ENCODE results near the gene RSPO1. TPM values are rescaled to one million over a fixed set of nuclear protein-coding genes. Genes with fewer than 3 reads are reported as not detected.

Gene RSPO1
- total and polyA plus RNA-seq, 2 of the 13 experiments (the other 11 are each of a cell fraction or from before 2014, with no cell fraction given): not detected

DNA sequence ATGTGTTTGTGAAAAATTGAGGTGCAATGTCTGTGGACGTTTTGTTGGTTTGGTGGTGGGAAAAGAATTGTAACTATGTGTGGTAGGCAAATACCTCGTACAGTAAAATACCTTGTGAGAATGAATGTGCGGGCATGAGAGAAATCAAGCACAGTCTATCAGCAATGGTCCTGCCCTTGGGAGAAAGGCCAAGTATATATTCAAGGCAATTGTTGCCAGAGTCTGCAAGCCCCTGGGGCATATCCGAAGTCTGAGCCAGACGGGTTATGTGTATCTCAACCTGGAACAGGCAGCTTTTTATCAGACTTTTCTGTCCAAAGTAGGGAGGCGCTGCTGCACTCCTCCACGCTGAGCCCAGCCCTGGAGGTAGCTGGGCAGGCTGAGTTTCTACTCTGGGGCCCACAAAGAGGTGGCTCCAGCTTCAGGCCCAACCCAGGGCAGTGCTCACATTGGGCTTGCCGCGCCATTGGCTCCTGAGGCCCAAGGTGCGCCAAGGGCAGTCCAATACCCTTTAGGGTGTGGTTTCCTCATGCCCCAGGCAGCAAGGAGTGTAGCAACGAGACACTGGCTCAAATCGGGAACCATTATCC lies 29.5 kb downstream of the RSPO1 start:
- no peaks in the 10 kb centered on the region for H3K9me3 ChIP-seq (ENCODE audit: low read length)
- DNase-seq (ENCODE audit: low spot score) (peak; percentile 6), ATAC-seq (peak; percentile 39), FAIRE-seq (no peak)
- 8% methylated on average over 8 of the region's 12 CpGs for whole genome bisulfite sequencing (ENCODE audit: low lambda C conversion rate)
- CTCF ChIA-PET (ENCODE audit: low intra/inter-chr PET ratio, low total read pairs): interaction anchor here (4.2 kb wide), 1 partner anchor 77 kb away, joined by 56 read pairs; no protein-coding TSS in a partner anchor
- no peaks in the 10 kb centered on the region for H4K20me1 ChIP-seq (ENCODE audit: insufficient read depth, low read length)
- no peak overlapping the region for H2AFZ ChIP-seq (ENCODE audit: low read length)
- in situ Hi-C loops (cut with HindIII; ENCODE audit: extremely low pct_ligation_motif_present, low pct_unique_long_range_greater_than_20kb): loop anchor here (5.0 kb wide), 1 partner anchor 72 kb away; no protein-coding TSS in a partner anchor
- H3K27ac ChIP-seq (ENCODE audit: extremely low read length, insufficient read depth, low read length): no peak overlapping the region
- H3K36me3 ChIP-seq (replicated peaks in 1 of 2; ENCODE audit: control insufficient read depth in 1 of 2, insufficient read depth in 2 of 2, low read length in 2 of 2): no peaks in the 10 kb centered on the region
- H3K9ac ChIP-seq (ENCODE audit: insufficient read depth, low read depth, low read length): no peak overlapping the region
- H3K4me1 ChIP-seq (ENCODE audit: insufficient read depth, low read length): peaks cover 7% of the 10 kb centered on the region; the same call in 1 of the 2 replicates
- intact Hi-C loops (cut with micrococcal nuclease; ENCODE audit: unreplicated experiment): no loop called here
- no peak for TF ChIP-seq MAFF (IDR thresholded peaks at IDR 0.05; ENCODE audit: low read depth, low read length)
- peaks cover 9 to 76% of the 10 kb centered on the region in 2 experiments; a peak in 4 of 5 replicates for H3K27me3 ChIP-seq (ENCODE audit: control insufficient read depth in 1 of 2, insufficient read depth in 2 of 2, low read length in 2 of 2)
- H3K4me3 ChIP-seq (replicated peaks in 1 of 3; ENCODE audit: insufficient read depth in 1 of 3, low read depth in 2 of 3, low read length in 3 of 3): no peak overlapping the region
- no peaks in the 10 kb centered on the region for H3K79me2 ChIP-seq (ENCODE audit: insufficient read depth, low read length)
- no peak overlapping the region for H3K4me2 ChIP-seq (ENCODE audit: low read depth, low read length)
- POLR2A ChIA-PET: no interaction called here
- no TSS peak for BruUV-seq (replicated peaks)

DNA sequence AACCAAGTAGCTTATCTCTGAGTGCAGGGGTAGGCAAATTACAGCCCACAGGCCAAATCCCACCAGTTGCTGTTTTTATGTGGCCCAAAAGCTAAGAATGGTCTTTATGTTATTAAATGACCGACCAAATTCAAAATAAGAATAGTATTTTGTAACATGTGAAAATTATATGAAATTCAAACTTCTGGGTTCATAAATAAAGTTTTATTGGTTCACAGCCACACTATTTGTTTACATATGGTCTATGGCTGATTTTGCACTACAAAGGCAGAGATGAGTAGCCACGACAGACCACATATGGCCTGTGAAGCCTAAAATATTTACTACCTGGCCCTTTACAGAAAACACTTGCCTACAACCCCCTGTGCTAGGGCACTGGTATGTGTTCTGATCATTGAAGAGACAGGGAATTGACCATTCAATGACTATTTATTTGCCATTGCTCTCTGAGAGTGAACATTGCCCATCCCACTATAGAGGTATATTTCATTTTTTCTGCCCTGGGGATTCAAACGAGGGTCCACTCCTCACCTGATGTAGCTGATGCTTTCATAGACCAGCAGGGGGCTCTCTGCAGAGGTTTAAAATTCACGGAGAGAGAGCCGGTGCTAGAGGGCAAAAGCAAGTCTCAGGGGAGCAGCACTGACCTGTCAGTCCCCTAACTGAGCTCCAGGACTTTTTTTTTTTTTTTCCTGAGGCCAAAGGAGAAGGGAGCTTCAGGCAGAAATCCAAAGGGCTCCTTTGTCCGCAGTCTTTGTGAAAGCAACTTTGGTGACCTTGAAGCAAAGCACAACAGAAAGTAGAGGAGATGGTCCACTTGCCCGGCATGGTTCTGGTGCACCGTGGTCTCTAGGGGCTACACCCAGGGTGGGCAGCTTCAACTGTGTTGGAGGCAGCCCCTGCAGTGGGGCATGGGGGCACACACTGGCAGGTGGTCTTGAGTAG lies 31.7 kb downstream of the RSPO1 start:
- H3K9me3 ChIP-seq (ENCODE audit: low read length): no peaks in the 10 kb centered on the region
- WGBS (ENCODE audit: low lambda C conversion rate): 11% methylated on average over 8 of the region's 8 CpGs
- no peaks in the 10 kb centered on the region for H3K36me3 ChIP-seq (replicated peaks in 1 of 2; ENCODE audit: control insufficient read depth in 1 of 2, insufficient read depth in 2 of 2, low read length in 2 of 2)
- CTCF ChIA-PET (ENCODE audit: low intra/inter-chr PET ratio, low total read pairs): interaction anchor here (4.2 kb wide), 1 partner anchor 79 kb away, joined by 56 read pairs; no protein-coding TSS in a partner anchor
- H3K79me2 ChIP-seq (ENCODE audit: insufficient read depth, low read length): no peaks in the 10 kb centered on the region
- no peak overlapping the region for H3K27ac ChIP-seq (ENCODE audit: extremely low read length, insufficient read depth, low read length)
- no peak overlapping the region for H2AFZ ChIP-seq (ENCODE audit: low read length)
- in situ Hi-C loops (cut with HindIII; ENCODE audit: extremely low pct_ligation_motif_present, low pct_unique_long_range_greater_than_20kb) (no loop called here), intact Hi-C loops (cut with micrococcal nuclease; ENCODE audit: unreplicated experiment) (loop anchor here (1.0 kb wide), 1 partner anchor 79 kb away; no protein-coding TSS in a partner anchor)
- H3K27me3 ChIP-seq (ENCODE audit: control insufficient read depth in 1 of 2, insufficient read depth in 2 of 2, low read length in 2 of 2): peaks cover 11 to 70% of the 10 kb centered on the region in 2 experiments; a peak in 4 of 5 replicates
- FAIRE-seq (peak; percentile 42), ATAC-seq (peak; percentile 85), DNase-seq (ENCODE audit: low spot score) (peak; percentile 59)
- no peak overlapping the region for H3K9ac ChIP-seq (ENCODE audit: insufficient read depth, low read depth, low read length)
- BruUV-seq (replicated peaks): no TSS peak
- H3K4me3 ChIP-seq (replicated peaks in 1 of 3; ENCODE audit: insufficient read depth in 1 of 3, low read depth in 2 of 3, low read length in 3 of 3): no peak overlapping the region
- peak overlapping the region; percentile 14; the same call in 1 of the 2 replicates for H3K4me2 ChIP-seq (ENCODE audit: low read depth, low read length)
- POLR2A ChIA-PET: interaction anchor here (1.7 kb wide), 1 partner anchor 87 kb away, joined by 7 read pairs; a partner anchor contains a TSS
- peaks cover 7% of the 10 kb centered on the region; the same call in 1 of the 2 replicates for H3K4me1 ChIP-seq (ENCODE audit: insufficient read depth, low read length)
- H4K20me1 ChIP-seq (ENCODE audit: insufficient read depth, low read length): no peaks in the 10 kb centered on the region
- TF ChIP-seq, protein P1, sequence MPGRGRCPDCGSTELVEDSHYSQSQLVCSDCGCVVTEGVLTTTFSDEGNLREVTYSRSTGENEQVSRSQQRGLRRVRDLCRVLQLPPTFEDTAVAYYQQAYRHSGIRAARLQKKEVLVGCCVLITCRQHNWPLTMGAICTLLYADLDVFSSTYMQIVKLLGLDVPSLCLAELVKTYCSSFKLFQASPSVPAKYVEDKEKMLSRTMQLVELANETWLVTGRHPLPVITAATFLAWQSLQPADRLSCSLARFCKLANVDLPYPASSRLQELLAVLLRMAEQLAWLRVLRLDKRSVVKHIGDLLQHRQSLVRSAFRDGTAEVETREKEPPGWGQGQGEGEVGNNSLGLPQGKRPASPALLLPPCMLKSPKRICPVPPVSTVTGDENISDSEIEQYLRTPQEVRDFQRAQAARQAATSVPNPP (CRISPR knock-in tag; IDR thresholded peaks at IDR 0.05): no peak
- no peak for TF ChIP-seq ZNF7 (CRISPR knock-in tag; IDR thresholded peaks at IDR 0.05)
- no peak for TF ChIP-seq U2AF1 (optimal IDR thresholded peaks at IDR 0.05; ENCODE audit: low read depth, low read length)
- TF ChIP-seq MZF1 (CRISPR knock-in tag; IDR thresholded peaks at IDR 0.05; ENCODE audit: borderline replicate concordance): no peak
- TF ChIP-seq ZSCAN25 (CRISPR knock-in tag; IDR thresholded peaks at IDR 0.05): no peak
- no peak for TF ChIP-seq HMG20A (CRISPR knock-in tag; IDR thresholded peaks at IDR 0.05; ENCODE audit: borderline replicate concordance)
- TF ChIP-seq, protein P2, sequence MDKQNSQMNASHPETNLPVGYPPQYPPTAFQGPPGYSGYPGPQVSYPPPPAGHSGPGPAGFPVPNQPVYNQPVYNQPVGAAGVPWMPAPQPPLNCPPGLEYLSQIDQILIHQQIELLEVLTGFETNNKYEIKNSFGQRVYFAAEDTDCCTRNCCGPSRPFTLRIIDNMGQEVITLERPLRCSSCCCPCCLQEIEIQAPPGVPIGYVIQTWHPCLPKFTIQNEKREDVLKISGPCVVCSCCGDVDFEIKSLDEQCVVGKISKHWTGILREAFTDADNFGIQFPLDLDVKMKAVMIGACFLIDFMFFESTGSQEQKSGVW (CRISPR knock-in tag; IDR thresholded peaks at IDR 0.05; ENCODE audit: borderline replicate concordance): no peak
- no peak for TF ChIP-seq JUND (CRISPR knock-in tag; IDR thresholded peaks at IDR 0.05)
- TF ChIP-seq TSC22D2 (CRISPR knock-in tag; IDR thresholded peaks at IDR 0.05; ENCODE audit: borderline replicate concordance): no peak
- peak; percentile 54 for TF ChIP-seq STAG1 (CRISPR knock-in tag; IDR thresholded peaks at IDR 0.05)
- no peak for TF ChIP-seq ZNF619 (CRISPR knock-in tag; IDR thresholded peaks at IDR 0.05)
- no peak for TF ChIP-seq ZNF782 (CRISPR knock-in tag; IDR thresholded peaks at IDR 0.05; ENCODE audit: borderline replicate concordance)
- no peak for TF ChIP-seq MAF1 (CRISPR knock-in tag; IDR thresholded peaks at IDR 0.05; ENCODE audit: borderline replicate concordance)
